SU-DHL-6 (cell line): ENCODE results near the gene PRSS2.

ENCODE experiments used
- H2AFZ ChIP-seq: fragments of 200-600 bp; sonication (generic); 2 replicates; pipeline ENCODE4 v1.6.1; 2014; ENCODE audit warnings: low read depth, mild to moderate bottlenecking, moderate library complexity, mixed read lengths, antibody characterized with exemption, low read length; ENCODE audit not compliant: severe bottlenecking
- H3F3A ChIP-seq: fragments of 200-600 bp; shearing (Covaris generic); 2 replicates; pipeline ENCODE4 v1.6.0; 2016; ENCODE audit warnings: antibody characterized with exemption, mild to moderate bottlenecking; ENCODE audit not compliant: insufficient read depth
- H3K27ac ChIP-seq: fragments of 200-600 bp; sonication (generic); 2 replicates; pipeline ENCODE4 v1.5.1; 2016; ENCODE audit warnings: low read depth, mild to moderate bottlenecking, low read length, moderate library complexity, mixed read lengths
- H3K27me3 ChIP-seq: fragments of 200-600 bp; sonication (generic), shearing (Covaris generic); 2 replicates; pipeline ENCODE4 v1.6.0; 2014; ENCODE audit warnings: mild to moderate bottlenecking, low read length
- H3K36me3 ChIP-seq: fragments of 200-600 bp; sonication (generic); 2 replicates; pipeline ENCODE4 v1.6.1; 2014; ENCODE audit warnings: mild to moderate bottlenecking, low read length, mixed read lengths
- H3K4me2 ChIP-seq: fragments of 300-600, 200-600 bp; shearing (Covaris generic), sonication (generic); 2 replicates; pipeline ENCODE4 v1.6.0; 2014; ENCODE audit warnings: low read length, low read depth, mild to moderate bottlenecking; ENCODE audit not compliant: poor library complexity, severe bottlenecking
- H3K4me3 ChIP-seq: fragments of 200-600 bp; sonication (generic); 2 replicates; pipeline ENCODE4 v1.5.1; 2014; ENCODE audit warnings: antibody characterized with exemption, low read length, mild to moderate bottlenecking, mixed read lengths; ENCODE audit not compliant: insufficient read depth, poor library complexity, severe bottlenecking
- H3K79me2 ChIP-seq: fragments of 200-600 bp; sonication (generic); 2 replicates; pipeline ENCODE4 v1.6.1; 2014; ENCODE audit warnings: mild to moderate bottlenecking, low read length, moderate library complexity; ENCODE audit not compliant: insufficient read depth
- H3K9ac ChIP-seq: fragments of 200-600 bp; sonication (generic); 2 replicates; pipeline ENCODE4 v1.7.0; 2014; ENCODE audit warnings: mild to moderate bottlenecking, low read length
- H3K9me2 ChIP-seq: fragments of 200-600 bp; sonication (generic); replicated peaks from 2 replicates; pipeline ENCODE4 v1.6.1; 2014; ENCODE audit warnings: low read length; ENCODE audit not compliant: insufficient read depth
- H3K9me3 ChIP-seq: fragments of 200-600 bp; sonication (generic); 2 replicates; pipeline ENCODE4 v1.6.1; 2014; ENCODE audit warnings: low read length, mixed read lengths; ENCODE audit not compliant: insufficient read depth
- H4K20me1 ChIP-seq: fragments of 200-600 bp; sonication (generic); 2 replicates; pipeline ENCODE4 v1.6.1; 2014; ENCODE audit warnings: low read depth, mild to moderate bottlenecking, antibody characterized with exemption, low read length, moderate library complexity, mixed read lengths
- CTCF ChIP-seq: fragments of 200-600 bp; sonication (generic); IDR thresholded peaks from one replicate; pipeline ENCODE4 v1.5.1; 2017; ENCODE audit warnings: antibody characterized with exemption, mild to moderate bottlenecking, low read length, moderate library complexity; ENCODE audit not compliant: insufficient read depth, poor library complexity, severe bottlenecking
- EZH2phosphoT487 ChIP-seq: fragments of 200-600 bp; sonication (generic), shearing (Covaris generic); conservative IDR thresholded peaks from 2 replicates; pipeline ENCODE4 v1.6.1; 2018; ENCODE audit warnings: mild to moderate bottlenecking, antibody characterized with exemption, low read length, moderate library complexity, mixed read lengths

PRSS2 gene

GRCh38 chr7:142822714-142823113 is 51.9 kb downstream of the PRSS2 start:
- Histone ChIP-seq H4K20me1 (no peaks in the 10 kb centered on the region), H3K27me3 (no peaks in the 10 kb centered on the region; the same call in 1 of the 2 replicates), H3K4me3 (no peak overlapping the region), H3K9me3 (no peaks in the 10 kb centered on the region), H3K27ac (no peak overlapping the region), H3K4me2 (no peak overlapping the region), H3F3A (no peaks in the 10 kb centered on the region), H2AFZ (no peak overlapping the region), H3K36me3 (no peaks in the 10 kb centered on the region), H3K79me2 (no peaks in the 10 kb centered on the region), H3K9ac (no peak overlapping the region), H3K9me2 (no peaks in the 10 kb centered on the region)
- TF ChIP-seq EZH2phosphoT487 (no peak), CTCF (no peak)
